C1 segment of cervical spinal cord (tissue), 14 donors: ENCODE data around the gene ITPR1.

ENCODE experiments used
- DNase-seq, 14 donors: peaks; one replicate each; lab custom pipeline; 2025; lab: John Stamatoyannopoulos, UW

Gene ITPR1

GRCh38 chr3:4806535-4807108 is 313.5 kb downstream of the ITPR1 start:
- no peak for DNase-seq

- DNase-seq = no peak
Measured at GRCh38 chr3:4807381-4808280, 314.5 kb downstream of the ITPR1 start.

GRCh38 chr3:4808637-4809036 is 315.5 kb downstream of the ITPR1 start:
- no peak for DNase-seq

- no peak for DNase-seq
Measured at GRCh38 chr3:4809922-4810321, 316.8 kb downstream of the ITPR1 start.

- peak in 1 of 14 donors; percentile 7 for DNase-seq
Measured at GRCh38 chr3:4812591-4812990, 319.4 kb downstream of the ITPR1 start.

GRCh38 chr3:4813909-4814304 is 320.8 kb downstream of the ITPR1 start:
- DNase-seq = no peak

- no peak for DNase-seq
Measured at GRCh38 chr3:4814305-4814903, 321.3 kb downstream of the ITPR1 start.

GRCh38 chr3:4814904-4815574 is 321.9 kb downstream of the ITPR1 start:
- DNase-seq = no peak

GRCh38 chr3:4816306-4816705 is 323.2 kb downstream of the ITPR1 start:
- no peak for DNase-seq

- DNase-seq = no peak
Measured at GRCh38 chr3:4816718-4817117, 323.6 kb downstream of the ITPR1 start.

- DNase-seq = no peak
Measured at GRCh38 chr3:4817128-4817527, 324.0 kb downstream of the ITPR1 start.

- DNase-seq = no peak
Measured at GRCh38 chr3:4818164-4818563, 325.0 kb downstream of the ITPR1 start.

- no peak for DNase-seq
Measured at GRCh38 chr3:4818986-4819693, 326.0 kb downstream of the ITPR1 start.

GRCh38 chr3:4819746-4820145 is 326.6 kb downstream of the ITPR1 start:
- no peak for DNase-seq

- DNase-seq = no peak
Measured at GRCh38 chr3:4820296-4821121, 327.4 kb downstream of the ITPR1 start.

- peak in 2 of 14 donors; percentile 19 to 29 for DNase-seq
Measured at GRCh38 chr3:4821338-4821737, 328.2 kb downstream of the ITPR1 start.

- DNase-seq = no peak
Measured at GRCh38 chr3:4821975-4822374, 328.8 kb downstream of the ITPR1 start.

GRCh38 chr3:4822568-4822967 is 329.4 kb downstream of the ITPR1 start:
- DNase-seq = no peak

GRCh38 chr3:4823385-4823784 is 330.2 kb downstream of the ITPR1 start:
- no peak for DNase-seq
